SK-N-SH (cell line): Measurements from ENCODE around the gene AP3D1. TPM values are rescaled to one million over a fixed set of nuclear protein-coding genes. Genes with fewer than 3 reads are reported as not detected.

ENCODE experiments used
- CTCF ChIA-PET: fragments of 300-600, 350-600 bp; formaldehyde crosslinking; extraction: SDS; loops from one replicate; lab custom pipeline; 2021; lab: Yijun Ruan, JAX
- POLR2A ChIA-PET: fragments of 350-600 bp; sonication (Branson Sonifier 250); formaldehyde crosslinking; extraction: SDS; loops from one replicate; lab custom pipeline; 2020; ENCODE audit warnings: antibody characterized with exemption, inconsistent platforms; lab: Yijun Ruan, JAX
- DNase-seq: peaks from one replicate; pipeline ENCODE4 v3.0.0; 2012
- H2AFZ ChIP-seq: fragments of 200-600 bp; sonication (generic); 2 replicates; pipeline ENCODE4 v1.8.1; 2016; ENCODE audit warnings: antibody characterized with exemption, mild to moderate bottlenecking, low read depth
- H3F3A ChIP-seq: fragments of 200-600 bp; sonication (generic); replicated peaks from 2 replicates; pipeline ENCODE3; 2016; ENCODE audit warnings: antibody characterized with exemption, mild to moderate bottlenecking; ENCODE audit not compliant: insufficient read depth
- H3K27ac ChIP-seq, 2 experiments: fragments of 200-500 bp in 1 of 2; fragments of 200-600 bp in 1 of 2; sonication (Bioruptor generic) in 1 of 2; sonication (generic), shearing (Covaris generic) in 1 of 2; 2 replicates each; pipeline versions ENCODE4 v1.5.1 to v1.6.1; 2014 to 2016; ENCODE audit warnings: low read depth in 2 of 2, inconsistent platforms in 1 of 2, low read length in 1 of 2, mild to moderate bottlenecking in 1 of 2, mixed read lengths in 1 of 2
- H3K27me3 ChIP-seq: fragments of 200-600 bp; sonication (generic), shearing (Covaris generic); 2 replicates; pipeline ENCODE4 v1.6.1; 2016; ENCODE audit warnings: mixed run types; ENCODE audit not compliant: insufficient read depth
- H3K36me3 ChIP-seq, 2 experiments: fragments of 200-500 bp in 1 of 2; fragments of 200-600 bp in 1 of 2; sonication (Bioruptor generic) in 1 of 2; sonication (generic) in 1 of 2; replicated peaks in 1 of 2; 2 replicates each; pipeline versions ENCODE3 to v1.5.1; 2014 to 2016; ENCODE audit warnings: low read length in 1 of 2, mild to moderate bottlenecking in 1 of 2; ENCODE audit not compliant: insufficient read depth in 2 of 2, control insufficient read depth in 1 of 2
- H3K4me1 ChIP-seq, 2 experiments: fragments of 200-500 bp in 1 of 2; fragments of 200-600 bp in 1 of 2; sonication (Bioruptor generic) in 1 of 2; sonication (generic), shearing (Covaris generic) in 1 of 2; 2 replicates each; pipeline versions ENCODE4 v1.5.1 to v1.6.1; 2014 to 2016; ENCODE audit warnings: low read depth in 1 of 2, low read length in 1 of 2, mixed run types in 1 of 2; ENCODE audit not compliant: insufficient read depth in 2 of 2, control insufficient read depth in 1 of 2
- H3K4me2 ChIP-seq: fragments of 200-600 bp; sonication (generic), shearing (Covaris generic); 2 replicates; pipeline ENCODE4 v1.6.1; 2017; ENCODE audit warnings: mixed run types
- H3K4me3 ChIP-seq, 2 experiments: fragments of 200-500 bp in 1 of 2; fragments of 200-600 bp in 1 of 2; sonication (Bioruptor generic) in 1 of 2; sonication (generic), shearing (Covaris generic) in 1 of 2; 2 replicates each; pipeline versions ENCODE4 v1.5.1 to v1.8.1; 2014 to 2016; ENCODE audit warnings: low read depth in 2 of 2, inconsistent platforms in 1 of 2, low read length in 1 of 2, mild to moderate bottlenecking in 1 of 2, mixed read lengths in 1 of 2, moderate library complexity in 1 of 2
- H3K79me2 ChIP-seq: fragments of 200-600 bp; sonication (generic); 2 replicates; pipeline ENCODE4 v1.8.1; 2017; ENCODE audit warnings: mild to moderate bottlenecking; ENCODE audit not compliant: insufficient read depth
- H3K9ac ChIP-seq: fragments of 200-600 bp; sonication (generic); 2 replicates; pipeline ENCODE4 v1.6.1; 2017; ENCODE audit warnings: mixed run types
- H3K9me2 ChIP-seq: fragments of 200-600 bp; sonication (generic); 2 replicates; pipeline ENCODE4 v1.6.1; 2017; ENCODE audit warnings: mixed run types
- H3K9me3 ChIP-seq: fragments of 200-600 bp; sonication (generic); 2 replicates; pipeline ENCODE4 v1.6.1; 2017; ENCODE audit warnings: mixed run types, mild to moderate bottlenecking, moderate library complexity
- H4K20me1 ChIP-seq: fragments of 200-600 bp; sonication (generic); 2 replicates; pipeline ENCODE4 v1.6.1; 2017; ENCODE audit warnings: mild to moderate bottlenecking, mixed run types; ENCODE audit not compliant: insufficient read depth
- CHD2 ChIP-seq: fragments of 150-350 bp; IDR thresholded peaks from 2 replicates; pipeline ENCODE4 v1.6.1; 2018; ENCODE audit warnings: low read length; ENCODE audit not compliant: partially characterized antibody
- CTCF ChIP-seq: fragments of 200-600 bp; sonication (generic); IDR thresholded peaks from 2 replicates; pipeline ENCODE4 v1.6.1; 2017; ENCODE audit warnings: antibody characterized with exemption, mild to moderate bottlenecking, moderate library complexity
- ELF1 ChIP-seq: IDR thresholded peaks from 2 replicates; pipeline ENCODE4 v1.4.0; 2012
- EP300 ChIP-seq, 2 experiments: IDR thresholded peaks; 2 replicates each; pipeline versions ENCODE4 v1.4.0 to v1.6.1; 2012; ENCODE audit warnings: borderline replicate concordance in 1 of 2, low read depth in 1 of 2, low read length in 1 of 2
- EZH2phosphoT487 ChIP-seq: fragments of 200-600 bp; sonication (generic); IDR thresholded peaks from 2 replicates; pipeline ENCODE4 v1.6.1; 2017; ENCODE audit warnings: low read depth, mixed run types, mild to moderate bottlenecking, antibody characterized with exemption, moderate library complexity, borderline replicate concordance
- FOSL2 ChIP-seq: IDR thresholded peaks from 2 replicates; pipeline ENCODE4 v1.4.0; 2012; ENCODE audit warnings: low read depth, mild to moderate bottlenecking, moderate library complexity, borderline replicate concordance
- FOXM1 ChIP-seq: IDR thresholded peaks from 2 replicates; pipeline ENCODE4 v1.4.0; 2012; ENCODE audit warnings: low read depth, mild to moderate bottlenecking
- GABPA ChIP-seq: IDR thresholded peaks from 2 replicates; pipeline ENCODE4 v1.4.0; 2012; ENCODE audit warnings: low read depth, mild to moderate bottlenecking
- GATA2 ChIP-seq: sonication (generic); formaldehyde crosslinking; IDR thresholded peaks from 2 replicates; pipeline ENCODE4 v1.5.0; 2020; ENCODE audit warnings: mild to moderate bottlenecking, missing genetic modification reagents
- JUND ChIP-seq: IDR thresholded peaks from 2 replicates; pipeline ENCODE4 v1.4.0; 2012
- MEF2A ChIP-seq: IDR thresholded peaks from 2 replicates; pipeline ENCODE4 v1.4.0; 2012; ENCODE audit warnings: low read depth, borderline replicate concordance
- MXI1 ChIP-seq: IDR thresholded peaks from 2 replicates; pipeline ENCODE4 v1.6.1; 2012; ENCODE audit warnings: mild to moderate bottlenecking, low read depth, low read length, improper control_type of control experiment
- NFIC ChIP-seq: IDR thresholded peaks from 2 replicates; pipeline ENCODE4 v1.4.0; 2012; ENCODE audit warnings: borderline replicate concordance
- NRF1 ChIP-seq: IDR thresholded peaks from 2 replicates; pipeline ENCODE4 v1.6.1; 2012; ENCODE audit warnings: low read depth, mild to moderate bottlenecking, low read length
- POLR2AphosphoS5 ChIP-seq: IDR thresholded peaks from 2 replicates; pipeline ENCODE4 v1.6.1; 2012; ENCODE audit warnings: low read depth, low read length
- RAD21 ChIP-seq: IDR thresholded peaks from 2 replicates; pipeline ENCODE4 v1.6.1; 2012; ENCODE audit warnings: mild to moderate bottlenecking, low read length
- RFX5 ChIP-seq: IDR thresholded peaks from 2 replicates; pipeline ENCODE4 v1.6.1; 2012; ENCODE audit warnings: mild to moderate bottlenecking, improper control_type of control experiment, low read length
- RXRA ChIP-seq: IDR thresholded peaks from 2 replicates; pipeline ENCODE4 v1.4.0; 2012; ENCODE audit warnings: low read depth, mild to moderate bottlenecking, borderline replicate concordance
- SIN3A ChIP-seq: IDR thresholded peaks from 2 replicates; pipeline ENCODE4 v1.6.1; 2012; ENCODE audit warnings: low read depth, mild to moderate bottlenecking, low read length, moderate library complexity, borderline replicate concordance
- TAF1 ChIP-seq: IDR thresholded peaks from 2 replicates; pipeline ENCODE4 v1.6.1; 2012; ENCODE audit warnings: low read depth, mild to moderate bottlenecking, low read length, moderate library complexity, borderline replicate concordance
- TCF12 ChIP-seq: IDR thresholded peaks from 2 replicates; pipeline ENCODE4 v1.4.0; 2012
- TEAD4 ChIP-seq: IDR thresholded peaks from 2 replicates; pipeline ENCODE4 v1.4.0; 2012; ENCODE audit warnings: mild to moderate bottlenecking, borderline replicate concordance; ENCODE audit not compliant: insufficient read depth
- USF1 ChIP-seq: IDR thresholded peaks from 2 replicates; pipeline ENCODE4 v1.4.0; 2012; ENCODE audit warnings: low read depth, borderline replicate concordance
- WGBS: methylation state at CpG from one replicate; pipeline ENCODE4 v1.1.6; 2017; ENCODE audit warnings: low lambda C conversion rate; 5-methylcytosine and 5-hydroxymethylcytosine counted together
- polyA plus RNA-seq, 3 experiments: library from polyadenylated mRNA; depleted of rRNA; stranded (reverse); fragments of >200 nt; gene quantifications; 2 replicates each; pipeline ENCODE4 v1.2.3, GENCODE V29; 2012
- TF ChIP-seq, protein P1 (sequence below): fragments of 150-350 bp; IDR thresholded peaks from 2 replicates; pipeline ENCODE4 v1.6.1; 2017; ENCODE audit warnings: antibody characterized with exemption, low read length, low read depth, borderline replicate concordance
- TF ChIP-seq, protein P2 (sequence below): IDR thresholded peaks from 2 replicates; pipeline ENCODE4 v1.4.0; 2012; ENCODE audit warnings: low read depth
- TF ChIP-seq, protein P3 (sequence below): IDR thresholded peaks from 2 replicates; pipeline ENCODE4; 2012

The AP3D1 gene
- polyA plus RNA-seq (2012; rRNA removed), result 79.7 and 127 TPM in 2 replicates
- polyA plus RNA-seq (2012; cell fraction: cytosol; rRNA removed), result 55.4 and 81.2 TPM in 2 replicates
- polyA plus RNA-seq (2012; cell fraction: nucleus; rRNA removed), result 239 and 320 TPM in 2 replicates

DNA sequence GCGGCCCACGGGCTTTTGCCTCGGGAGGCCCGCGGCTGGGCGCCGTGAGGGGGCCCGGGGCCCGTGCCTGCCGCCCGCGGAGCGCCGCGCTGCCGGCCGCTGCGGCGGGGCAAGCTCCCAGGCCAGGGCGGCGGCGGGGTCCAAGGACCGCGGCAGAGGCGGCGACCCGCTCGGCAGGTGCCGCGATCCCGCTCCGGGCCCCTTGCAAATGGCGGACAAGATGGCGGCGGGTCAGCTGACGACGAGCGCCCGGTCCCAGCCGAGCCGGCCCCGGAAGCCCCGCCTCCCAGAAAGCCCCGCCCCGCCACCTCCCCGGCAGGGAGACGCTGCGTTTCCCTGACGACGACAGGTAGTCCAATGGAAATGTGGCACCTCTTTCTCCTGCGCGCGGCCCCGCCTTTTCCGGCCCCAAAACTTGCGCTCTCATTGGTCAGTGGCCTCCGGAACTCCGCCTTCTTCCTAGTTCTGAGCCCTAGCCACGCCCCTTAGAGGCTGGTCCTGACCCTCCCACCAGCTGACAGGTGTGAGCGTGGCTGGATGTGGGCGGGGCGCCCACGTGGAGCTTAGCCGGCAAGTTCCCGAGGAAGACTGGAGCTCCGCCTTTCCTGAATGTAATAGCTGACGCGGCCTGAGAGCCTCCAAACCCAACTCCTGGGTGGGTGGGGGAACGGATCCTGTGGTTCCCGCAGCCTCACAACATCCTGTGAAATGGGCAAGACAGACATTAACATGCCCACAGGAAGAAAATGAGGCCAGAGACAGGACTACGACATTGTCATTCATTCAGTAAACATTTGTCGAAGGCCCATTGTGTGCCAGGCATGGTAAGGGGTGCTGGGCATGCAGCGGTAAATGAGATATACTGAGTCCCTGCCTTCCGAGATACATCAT, at the start of gene AP3D1:
TSS of gene AP3D1 (minus strand) at position 228 of the 891 bp plus-strand sequence. CDS start 232 bp downstream, outside the sequence.
- Histone ChIP-seq H3K79me2 (peaks cover 46% of the 10 kb centered on the region), H3F3A (peaks cover 7% of the 10 kb centered on the region), H3K27me3 (no peaks in the 10 kb centered on the region), H2AFZ (peak within 1 kb of the TSS; percentile 73; the same call in 1 of the 2 replicates), H3K9me2 (no peaks in the 10 kb centered on the region), H3K4me2 (peak within 1 kb of the TSS; percentile 85), H4K20me1 (peaks cover 38% of the 10 kb centered on the region), H3K27ac (peak within 1 kb of the TSS; percentile 60 to 89), H3K9me3 (no peaks in the 10 kb centered on the region), H3K4me1 (peaks cover 5 to 15% of the 10 kb centered on the region in 2 experiments; a peak in 2 of 4 replicates), H3K4me3 (peak within 1 kb of the TSS; percentile 80 to 81), H3K36me3 (peaks cover 0 to 5% of the 10 kb centered on the region in 2 experiments), H3K9ac (peak within 1 kb of the TSS; percentile 92)
- peak; percentile 100 for DNase-seq
- CTCF ChIA-PET, result interaction anchor here (0.9 to 3.4 kb wide), 3 partner anchors 92 to 222 kb away, joined by 3 to 21 read pairs (median 8); no protein-coding TSS in a partner anchor
- POLR2A ChIA-PET, result interaction anchor here (1.0 kb wide), 1 partner anchor 118 kb away, joined by 4 read pairs; no protein-coding TSS in a partner anchor
- 9% methylated on average over 22 of the region's 74 CpGs for WGBS
- TF ChIP-seq FOSL2 (no peak), MXI1 (peak; percentile 100), MEF2A (no peak), EP300 (IDR thresholded peaks at IDR 0.05; ENCODE audit: borderline replicate concordance in 1 of 2, low read depth in 1 of 2, low read length in 1 of 2) (no peak), CHD2 (peak; percentile 36), TEAD4 (no peak), NRF1 (peak; percentile 41), NFIC (no peak), EZH2phosphoT487 (no peak), USF1 (peak; percentile 84), TAF1 (peak; percentile 71; the same call in 1 of the 2 replicates), ELF1 (peak; percentile 90), SIN3A (peak; percentile 99), GATA2 (CRISPR knock-in tag) (no peak), POLR2AphosphoS5 (peak; percentile 48; the same call in 1 of the 2 replicates), TCF12 (no peak), RXRA (no peak), CTCF (no peak), JUND (no peak), RAD21 (no peak), FOXM1 (no peak), GABPA (peak; percentile 84), RFX5 (no peak)
- TF ChIP-seq, protein P1, sequence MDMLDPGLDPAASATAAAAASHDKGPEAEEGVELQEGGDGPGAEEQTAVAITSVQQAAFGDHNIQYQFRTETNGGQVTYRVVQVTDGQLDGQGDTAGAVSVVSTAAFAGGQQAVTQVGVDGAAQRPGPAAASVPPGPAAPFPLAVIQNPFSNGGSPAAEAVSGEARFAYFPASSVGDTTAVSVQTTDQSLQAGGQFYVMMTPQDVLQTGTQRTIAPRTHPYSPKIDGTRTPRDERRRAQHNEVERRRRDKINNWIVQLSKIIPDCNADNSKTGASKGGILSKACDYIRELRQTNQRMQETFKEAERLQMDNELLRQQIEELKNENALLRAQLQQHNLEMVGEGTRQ, result 0 out of 2 replicates have a peak, but pooled peaks have one; percentile 22
- TF ChIP-seq, protein P2, sequence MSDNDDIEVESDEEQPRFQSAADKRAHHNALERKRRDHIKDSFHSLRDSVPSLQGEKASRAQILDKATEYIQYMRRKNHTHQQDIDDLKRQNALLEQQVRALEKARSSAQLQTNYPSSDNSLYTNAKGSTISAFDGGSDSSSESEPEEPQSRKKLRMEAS, result peak; percentile 99
- TF ChIP-seq, protein P3, sequence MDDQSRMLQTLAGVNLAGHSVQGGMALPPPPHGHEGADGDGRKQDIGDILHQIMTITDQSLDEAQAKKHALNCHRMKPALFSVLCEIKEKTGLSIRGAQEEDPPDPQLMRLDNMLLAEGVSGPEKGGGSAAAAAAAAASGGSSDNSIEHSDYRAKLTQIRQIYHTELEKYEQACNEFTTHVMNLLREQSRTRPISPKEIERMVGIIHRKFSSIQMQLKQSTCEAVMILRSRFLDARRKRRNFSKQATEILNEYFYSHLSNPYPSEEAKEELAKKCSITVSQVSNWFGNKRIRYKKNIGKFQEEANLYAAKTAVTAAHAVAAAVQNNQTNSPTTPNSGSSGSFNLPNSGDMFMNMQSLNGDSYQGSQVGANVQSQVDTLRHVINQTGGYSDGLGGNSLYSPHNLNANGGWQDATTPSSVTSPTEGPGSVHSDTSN, result peak; percentile 23; the same call in 1 of the 2 replicates
